WTC11 (cell line): ENCODE data around the gene DNPEP.

ENCODE experiments used
- CREB1 ChIP-seq: sonication (generic); formaldehyde crosslinking; IDR thresholded peaks from 2 replicates; pipeline ENCODE4 v1.8.0; 2023; ENCODE audit warnings: mild to moderate bottlenecking, missing genetic modification reagents
- FOXJ3 ChIP-seq: sonication (generic); formaldehyde crosslinking; IDR thresholded peaks from 2 replicates; pipeline ENCODE4 v1.9.0; 2021; ENCODE audit warnings: missing genetic modification reagents, mild to moderate bottlenecking, borderline replicate concordance
- MXD4 ChIP-seq: fragments of 250-450 bp; sonication (Bioruptor Pico); IDR thresholded peaks from 2 replicates; pipeline ENCODE4 v1.8.0; 2021; ENCODE audit warnings: mild to moderate bottlenecking, moderate library complexity, borderline replicate concordance
- NR1H2 ChIP-seq: sonication (generic); formaldehyde crosslinking; IDR thresholded peaks from 2 replicates; pipeline ENCODE4 v1.9.0; 2021; ENCODE audit warnings: mild to moderate bottlenecking, moderate library complexity, missing genetic modification reagents
- NR2C2 ChIP-seq: sonication (generic); formaldehyde crosslinking; IDR thresholded peaks from 2 replicates; pipeline ENCODE4 v1.8.0; 2022; ENCODE audit warnings: mild to moderate bottlenecking, missing genetic modification reagents
- NR3C1 ChIP-seq: sonication (generic); formaldehyde crosslinking; conservative IDR thresholded peaks from 2 replicates; pipeline ENCODE4 v1.8.1; 2023; ENCODE audit warnings: low read depth, mild to moderate bottlenecking, missing genetic modification reagents
- PREB ChIP-seq: sonication (generic); formaldehyde crosslinking; IDR thresholded peaks from 2 replicates; pipeline ENCODE4 v1.8.1; 2022; ENCODE audit warnings: mild to moderate bottlenecking, missing genetic modification reagents, moderate library complexity, borderline replicate concordance
- TP53 ChIP-seq: sonication (generic); formaldehyde crosslinking; IDR thresholded peaks from 2 replicates; pipeline ENCODE4 v1.8.1; 2023; ENCODE audit warnings: mild to moderate bottlenecking, missing genetic modification reagents
- TF ChIP-seq, protein P1 (sequence below): sonication (generic); formaldehyde crosslinking; conservative IDR thresholded peaks from 2 replicates; pipeline ENCODE4 v1.8.1; 2022; ENCODE audit warnings: mild to moderate bottlenecking, missing genetic modification reagents
- TF ChIP-seq, protein P2 (sequence below): fragments of 200-600 bp; IDR thresholded peaks from 2 replicates; pipeline ENCODE4 v1.8.0; 2022; ENCODE audit warnings: antibody characterized with exemption

DNA sequence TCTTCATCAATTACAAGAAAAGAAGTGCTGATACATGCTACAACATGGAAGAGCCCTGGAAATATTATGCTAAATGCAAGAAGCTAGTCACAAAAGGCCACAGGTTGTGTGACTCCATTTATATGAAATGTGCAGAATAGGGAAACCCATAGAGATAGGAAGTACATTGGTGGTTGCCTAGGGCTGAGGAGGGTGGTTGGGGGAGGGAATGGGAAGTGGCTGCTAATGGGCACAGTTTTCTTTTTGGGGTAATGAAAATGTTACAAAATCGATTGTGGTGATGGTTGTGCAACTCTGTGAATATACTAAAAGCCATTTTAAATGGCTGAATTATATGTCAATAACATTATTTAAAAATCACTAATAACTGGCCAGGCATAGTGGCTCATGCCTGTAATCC, 30.9 kb downstream of the DNPEP start:
- TF ChIP-seq CREB1, result no peak
- TF ChIP-seq, protein P1, sequence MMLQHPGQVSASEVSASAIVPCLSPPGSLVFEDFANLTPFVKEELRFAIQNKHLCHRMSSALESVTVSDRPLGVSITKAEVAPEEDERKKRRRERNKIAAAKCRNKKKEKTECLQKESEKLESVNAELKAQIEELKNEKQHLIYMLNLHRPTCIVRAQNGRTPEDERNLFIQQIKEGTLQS, result no peak
- TF ChIP-seq, protein P2, sequence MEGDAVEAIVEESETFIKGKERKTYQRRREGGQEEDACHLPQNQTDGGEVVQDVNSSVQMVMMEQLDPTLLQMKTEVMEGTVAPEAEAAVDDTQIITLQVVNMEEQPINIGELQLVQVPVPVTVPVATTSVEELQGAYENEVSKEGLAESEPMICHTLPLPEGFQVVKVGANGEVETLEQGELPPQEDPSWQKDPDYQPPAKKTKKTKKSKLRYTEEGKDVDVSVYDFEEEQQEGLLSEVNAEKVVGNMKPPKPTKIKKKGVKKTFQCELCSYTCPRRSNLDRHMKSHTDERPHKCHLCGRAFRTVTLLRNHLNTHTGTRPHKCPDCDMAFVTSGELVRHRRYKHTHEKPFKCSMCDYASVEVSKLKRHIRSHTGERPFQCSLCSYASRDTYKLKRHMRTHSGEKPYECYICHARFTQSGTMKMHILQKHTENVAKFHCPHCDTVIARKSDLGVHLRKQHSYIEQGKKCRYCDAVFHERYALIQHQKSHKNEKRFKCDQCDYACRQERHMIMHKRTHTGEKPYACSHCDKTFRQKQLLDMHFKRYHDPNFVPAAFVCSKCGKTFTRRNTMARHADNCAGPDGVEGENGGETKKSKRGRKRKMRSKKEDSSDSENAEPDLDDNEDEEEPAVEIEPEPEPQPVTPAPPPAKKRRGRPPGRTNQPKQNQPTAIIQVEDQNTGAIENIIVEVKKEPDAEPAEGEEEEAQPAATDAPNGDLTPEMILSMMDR, result no peak
- no peak for TF ChIP-seq NR1H2 (CRISPR knock-in tag)
- TF ChIP-seq TP53 (CRISPR knock-in tag), result no peak
- no peak for TF ChIP-seq FOXJ3
- TF ChIP-seq NR3C1 (CRISPR knock-in tag), result no peak
- no peak for TF ChIP-seq NR2C2
- no peak for TF ChIP-seq MXD4 (CRISPR knock-in tag)
- no peak for TF ChIP-seq PREB
